GM19395 (cell line): ENCODE measurements around the gene GRM7.

ENCODE experiments used
- ATAC-seq: cut with Tn5 transposase; IDR thresholded peaks from one replicate; pipeline ENCODE4 v1.9.1; 2021; ENCODE audit warnings: mild to moderate bottlenecking, moderate library complexity; ENCODE audit not compliant: unreplicated experiment

GRM7 gene

DNA sequence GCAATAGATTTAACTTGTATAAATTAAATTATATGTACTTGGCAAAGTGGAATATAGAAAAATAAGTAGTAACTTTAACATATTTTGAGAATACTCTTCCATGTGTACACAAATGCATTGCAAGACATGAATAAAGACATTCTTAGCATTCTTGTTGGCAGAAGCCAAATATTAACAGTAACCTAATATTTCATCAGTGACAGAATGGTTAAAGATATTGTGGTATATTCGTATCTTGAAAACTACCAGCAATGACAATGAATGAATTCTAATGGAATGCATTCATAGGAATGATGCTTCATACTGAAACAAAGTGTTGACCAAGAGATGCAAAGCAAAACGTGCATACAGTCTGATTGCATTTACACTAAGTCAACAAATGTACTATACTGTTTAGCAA is 524.7 kb downstream of the GRM7 start:
- ATAC-seq, result no peak

DNA sequence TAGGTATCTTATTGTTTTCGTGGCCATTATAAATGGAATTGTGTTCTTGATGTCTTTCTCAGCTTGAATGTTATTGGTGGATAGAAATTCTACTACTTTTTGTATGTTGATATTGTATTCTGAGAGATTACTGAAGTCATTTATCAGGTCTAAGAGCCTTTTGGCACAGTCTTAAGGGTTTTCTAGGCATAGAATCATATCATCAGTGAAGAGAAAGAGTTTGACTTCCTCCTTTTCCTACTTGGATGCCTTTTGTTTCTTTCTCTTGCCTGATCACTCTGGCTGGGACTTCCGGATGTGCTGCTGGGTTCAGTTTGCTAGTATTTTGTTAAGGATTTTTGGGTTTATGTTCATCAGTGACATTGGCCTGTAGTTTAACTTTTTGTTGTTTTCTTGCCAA is 527.1 kb downstream of the GRM7 start:
- ATAC-seq, result no peak

DNA sequence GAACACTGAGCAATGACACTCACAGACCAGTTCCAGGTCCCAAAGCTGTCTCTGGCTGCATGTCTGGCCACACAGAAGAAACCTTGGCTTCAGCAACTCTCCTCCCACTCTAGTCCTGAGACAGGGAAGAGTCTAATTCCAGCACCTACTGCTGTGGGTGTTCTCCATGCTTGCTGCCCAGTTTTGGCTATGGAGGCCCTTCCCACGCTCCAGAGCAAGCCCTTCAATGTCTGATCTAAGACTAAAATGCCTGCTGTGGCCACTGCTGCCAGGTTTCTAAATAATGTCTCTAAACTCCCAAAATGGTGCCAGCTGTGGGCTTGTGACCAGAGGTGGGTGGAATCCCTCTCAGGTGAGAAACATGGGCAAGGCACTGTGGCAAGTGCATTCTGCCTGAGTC is 531.3 kb downstream of the GRM7 start:
- ATAC-seq, result no peak

DNA sequence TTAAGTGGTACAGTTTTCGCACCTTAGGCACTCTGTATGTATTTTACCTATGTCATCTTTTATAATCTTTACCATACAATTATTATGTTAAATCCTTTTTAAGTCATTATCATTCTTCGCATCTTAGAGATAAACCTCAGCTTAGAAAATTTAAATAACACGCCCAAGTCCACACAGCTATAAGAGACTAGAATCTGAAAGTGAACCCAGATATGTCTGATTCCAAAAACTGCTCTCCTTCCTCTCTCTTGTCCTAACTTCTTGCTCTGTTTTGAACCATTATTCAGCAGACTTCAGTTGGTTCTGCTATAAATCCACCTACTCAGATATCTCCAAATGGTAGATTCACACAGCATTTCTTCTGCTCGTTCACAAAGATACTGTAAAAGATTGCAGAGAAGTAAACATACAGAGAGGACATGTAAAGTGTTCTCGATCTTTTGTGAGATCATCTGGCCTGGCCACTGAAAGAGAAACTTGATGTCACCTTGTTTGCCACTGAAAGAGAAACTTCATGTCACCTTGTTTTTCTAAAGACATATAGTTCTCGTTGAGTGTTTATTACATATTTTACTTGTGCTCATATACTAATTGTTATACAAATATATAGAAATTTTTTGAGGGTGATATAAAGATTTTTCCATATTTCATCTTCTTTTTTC is 533.2 kb downstream of the GRM7 start:
- ATAC-seq, result no peak

DNA sequence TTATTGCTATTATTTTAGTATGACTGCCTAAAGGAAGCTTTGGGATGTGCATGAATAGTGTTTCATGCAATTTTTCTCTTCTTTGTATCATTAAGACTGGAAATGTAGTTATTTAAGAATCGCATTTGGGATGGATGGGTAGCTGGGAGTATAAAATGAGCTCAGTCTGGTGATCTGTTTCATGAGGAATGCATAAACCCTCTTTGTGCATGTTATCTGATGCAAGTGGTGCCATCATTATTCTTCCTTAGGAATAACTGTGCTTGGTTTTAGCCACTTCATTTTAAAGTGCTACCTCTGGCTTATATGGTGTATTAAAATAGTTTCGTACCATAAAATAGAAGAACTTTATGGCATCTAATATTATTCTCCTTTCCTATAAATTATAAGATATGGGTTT is 535.6 kb downstream of the GRM7 start:
- ATAC-seq, result no peak

DNA sequence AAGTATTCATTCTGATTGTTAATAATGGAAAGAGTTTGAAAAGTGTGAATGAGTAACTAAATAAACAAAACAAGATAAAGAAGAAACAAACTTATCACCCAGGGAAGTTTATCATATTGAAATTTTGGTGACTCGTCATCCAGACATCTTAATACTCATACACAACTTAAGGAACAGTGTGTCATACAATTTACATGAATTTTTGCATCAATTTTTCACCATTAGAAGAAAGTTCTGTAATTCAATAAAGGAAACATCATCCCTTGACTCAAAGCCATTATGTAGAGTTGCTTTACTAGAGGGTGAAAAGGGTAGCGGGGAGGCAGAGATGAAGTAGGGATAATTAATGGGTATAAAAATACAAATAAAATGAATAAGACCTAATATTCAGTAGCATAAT is 536.2 kb downstream of the GRM7 start:
- no peak for ATAC-seq

DNA sequence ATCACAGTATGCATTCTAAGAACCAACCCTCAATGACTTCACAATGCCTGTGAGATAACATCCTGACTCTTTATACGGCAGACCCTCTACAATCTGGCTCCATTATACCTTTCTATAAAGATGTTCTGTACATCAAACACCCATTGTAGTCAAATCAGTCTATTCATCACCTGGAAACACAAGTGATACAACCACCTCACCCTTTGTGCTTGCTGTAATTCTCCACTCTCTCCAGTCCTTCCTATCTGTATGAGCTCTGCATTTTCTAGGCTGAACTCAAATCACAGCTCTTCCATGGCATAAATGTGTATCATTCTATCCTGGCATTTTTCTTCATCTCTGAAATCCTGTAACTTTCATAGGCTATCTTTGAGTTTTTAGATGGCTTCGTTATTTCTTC is 539.4 kb downstream of the GRM7 start:
- ATAC-seq, result no peak

DNA sequence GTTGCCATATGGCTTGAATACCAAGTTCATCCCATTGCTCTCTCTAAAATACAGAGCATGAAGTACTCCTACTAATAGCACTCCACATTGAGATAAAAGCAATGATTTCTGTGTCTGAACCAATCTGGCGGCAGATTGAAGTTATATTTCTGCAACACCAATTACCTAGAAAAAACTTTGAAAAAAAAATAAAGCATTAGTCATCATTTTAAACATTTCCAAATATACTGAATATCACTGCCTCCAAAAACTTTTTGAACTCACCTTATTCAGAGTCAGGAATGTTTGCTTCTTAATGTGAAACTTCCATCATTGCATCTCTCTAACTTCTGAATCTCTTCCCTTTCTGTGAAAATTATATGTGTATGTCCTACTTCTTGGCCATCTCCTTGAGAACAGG is 540.5 kb downstream of the GRM7 start:
- ATAC-seq, result no peak

DNA sequence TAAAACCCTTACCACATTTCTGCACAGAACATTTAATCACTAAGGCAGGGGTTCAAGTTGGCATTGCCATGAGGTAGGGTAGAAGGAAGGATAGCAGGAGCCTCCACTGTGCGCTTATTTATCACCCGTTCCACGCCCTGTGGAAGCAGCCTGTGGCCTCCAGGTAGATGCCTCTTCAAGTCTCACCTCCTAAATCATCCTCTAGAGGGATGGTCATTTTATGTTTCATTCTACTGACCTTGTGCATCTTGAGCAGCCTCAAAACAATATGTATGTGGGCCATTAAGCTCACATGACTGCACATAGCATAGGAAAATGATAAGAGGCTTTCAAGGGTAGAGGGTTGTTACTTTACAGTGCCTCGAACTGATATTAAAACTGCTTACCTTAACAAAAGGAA is 546.2 kb downstream of the GRM7 start:
- no peak for ATAC-seq

DNA sequence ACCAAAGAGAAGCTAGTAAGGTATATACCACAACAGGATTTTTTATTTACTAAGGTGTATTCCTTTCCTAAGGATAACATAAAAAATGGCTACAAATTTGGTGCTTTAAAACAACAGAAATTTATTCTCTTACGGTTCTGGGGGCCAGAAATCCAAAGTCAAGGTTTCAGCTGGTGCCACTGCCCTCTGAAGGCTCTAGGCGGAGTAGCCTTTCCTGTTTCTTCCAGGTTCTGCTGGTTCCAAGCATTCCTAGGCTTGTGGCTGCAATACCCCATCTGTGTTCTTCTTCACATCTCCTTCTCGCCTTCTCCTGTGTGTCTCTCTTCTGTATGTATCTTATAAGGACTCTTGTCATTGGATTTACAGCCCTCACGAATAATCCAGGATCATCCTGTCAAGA is 549.9 kb downstream of the GRM7 start:
- no peak for ATAC-seq

DNA sequence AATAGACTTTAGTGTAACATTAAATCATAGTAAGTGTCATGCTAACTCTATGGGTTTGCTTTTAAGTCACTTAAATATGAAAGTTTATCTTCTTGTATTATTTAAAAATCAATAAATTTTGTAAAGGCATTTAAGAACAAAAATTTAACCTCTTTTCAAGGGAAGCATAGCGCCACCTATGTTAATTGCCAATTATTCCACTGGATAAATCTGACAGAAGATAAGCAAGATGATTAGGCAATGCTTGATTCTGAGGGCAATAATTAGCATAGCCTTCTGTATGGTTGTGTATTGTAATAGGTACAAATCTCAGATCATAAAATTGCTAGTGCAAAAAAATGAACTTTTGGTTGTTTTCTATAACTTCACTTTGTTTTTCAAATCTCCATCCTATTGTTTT is 560.1 kb downstream of the GRM7 start:
- no peak for ATAC-seq

DNA sequence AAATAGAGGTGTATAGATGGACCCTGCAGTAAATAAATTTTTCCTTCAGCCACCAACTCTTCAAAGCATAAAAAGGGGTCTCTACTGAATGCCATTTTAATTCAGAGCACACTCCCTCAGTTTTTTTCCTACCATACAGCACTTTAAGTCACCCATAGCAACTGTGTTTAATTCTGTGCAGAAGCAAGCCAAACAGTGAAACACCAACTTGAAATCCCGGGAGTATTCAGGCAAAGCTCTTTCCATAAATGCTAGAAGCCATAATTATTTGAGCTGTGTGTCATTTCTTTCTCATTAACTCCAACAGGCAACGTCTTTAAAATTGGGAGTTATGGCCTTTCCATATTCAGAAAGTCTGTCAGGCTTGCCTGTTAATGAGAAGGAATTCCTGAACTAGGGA is 562.1 kb downstream of the GRM7 start:
- ATAC-seq, result no peak

DNA sequence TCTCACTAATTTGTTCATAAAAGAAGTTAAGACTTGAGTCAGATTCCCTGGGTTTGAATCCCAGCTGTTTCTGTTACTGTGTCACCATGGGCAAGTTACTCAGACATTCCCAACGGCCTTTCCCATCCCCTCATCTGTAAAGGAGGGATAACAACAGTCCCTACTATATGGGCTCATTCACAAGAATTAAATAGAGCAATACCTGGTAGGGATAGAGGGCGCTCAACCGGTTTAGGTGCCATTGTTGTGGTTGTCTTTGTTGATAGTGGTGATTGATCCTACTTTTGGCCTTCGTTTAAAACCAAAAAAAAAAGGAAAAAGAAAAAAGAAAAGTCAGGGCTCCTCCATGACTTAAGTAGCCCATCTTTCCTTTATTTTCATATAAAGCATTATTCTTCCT is 563.1 kb downstream of the GRM7 start:
- ATAC-seq, result no peak

DNA sequence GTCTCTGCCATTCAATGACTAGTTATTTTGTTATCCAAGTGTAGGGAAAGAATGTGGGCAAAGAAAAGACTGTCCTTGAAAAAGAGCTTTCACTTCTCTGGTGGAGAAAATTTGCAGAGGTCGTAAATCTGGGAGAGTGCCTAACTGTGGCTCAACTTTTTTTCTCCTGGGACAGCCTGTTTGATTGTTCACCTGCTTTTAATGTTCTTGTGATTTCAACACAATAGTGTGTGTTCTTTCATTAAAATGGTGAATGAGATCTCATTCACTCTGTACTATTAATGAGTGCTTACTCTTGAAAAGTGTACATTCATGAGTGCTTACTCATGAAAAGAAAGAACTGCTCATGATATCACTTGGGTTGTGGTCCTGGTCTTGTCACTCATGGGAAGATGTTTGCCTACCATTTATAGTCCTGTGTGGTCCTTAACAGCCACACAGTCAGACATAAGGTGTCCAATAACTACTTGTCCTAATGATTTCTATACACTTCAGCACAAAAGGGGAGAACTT is 567.3 kb downstream of the GRM7 start:
- no peak for ATAC-seq

DNA sequence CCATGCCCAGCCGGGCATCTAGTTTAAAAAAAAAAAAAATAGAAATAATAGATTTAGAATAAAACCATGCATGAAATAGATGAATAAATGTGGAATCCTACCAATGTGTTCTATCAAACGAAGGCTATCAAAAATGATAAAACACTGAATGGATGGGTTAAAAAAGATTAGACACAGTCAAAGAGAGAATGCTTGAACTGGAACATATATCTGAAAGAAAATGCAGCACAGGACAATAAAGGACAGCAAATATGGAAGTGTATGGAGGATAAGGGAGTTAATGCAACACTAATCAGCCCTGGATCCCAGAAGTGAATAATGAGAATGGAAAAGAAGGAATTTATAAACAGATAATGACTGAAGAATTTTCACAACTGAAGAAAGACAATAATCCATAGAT is 571.7 kb downstream of the GRM7 start:
- ATAC-seq, result no peak

DNA sequence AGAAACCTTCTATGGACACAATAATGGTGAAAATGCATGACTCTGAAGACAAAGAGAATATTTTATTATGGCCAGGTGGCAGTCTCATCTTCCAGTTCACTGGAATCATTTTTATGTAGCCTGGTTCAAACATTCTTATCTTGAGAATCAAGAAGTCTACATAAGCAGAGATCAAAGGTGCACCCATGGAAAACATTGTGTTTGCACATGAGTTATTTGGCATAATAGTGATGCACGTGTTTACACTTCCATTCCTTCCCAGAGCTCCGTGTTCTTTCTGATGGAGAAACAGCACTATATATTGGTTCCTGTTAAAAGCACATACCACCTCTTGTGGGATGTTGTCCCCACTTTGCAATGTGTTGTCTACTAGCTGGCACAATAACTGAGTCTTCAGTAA is 572.2 kb downstream of the GRM7 start:
- ATAC-seq, result no peak

DNA sequence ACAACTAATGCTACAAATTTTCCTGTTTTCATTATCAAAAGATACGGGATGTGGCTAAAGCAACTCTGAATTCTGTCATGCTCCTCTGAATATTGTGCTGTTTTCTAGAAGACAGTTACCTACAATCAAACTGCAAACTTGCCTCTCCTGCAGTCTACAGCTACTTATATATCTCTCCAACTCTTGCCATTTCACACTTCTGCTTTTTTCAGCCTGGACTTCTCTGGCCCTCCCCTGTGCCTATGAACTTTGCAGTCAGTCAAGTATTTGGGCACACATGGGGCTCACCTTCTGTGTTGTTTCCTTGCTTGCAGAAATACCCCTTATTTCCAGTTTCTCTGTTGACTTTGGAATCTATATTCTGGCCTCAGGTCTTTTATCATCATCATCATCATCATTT is 575.6 kb downstream of the GRM7 start:
- no peak for ATAC-seq

DNA sequence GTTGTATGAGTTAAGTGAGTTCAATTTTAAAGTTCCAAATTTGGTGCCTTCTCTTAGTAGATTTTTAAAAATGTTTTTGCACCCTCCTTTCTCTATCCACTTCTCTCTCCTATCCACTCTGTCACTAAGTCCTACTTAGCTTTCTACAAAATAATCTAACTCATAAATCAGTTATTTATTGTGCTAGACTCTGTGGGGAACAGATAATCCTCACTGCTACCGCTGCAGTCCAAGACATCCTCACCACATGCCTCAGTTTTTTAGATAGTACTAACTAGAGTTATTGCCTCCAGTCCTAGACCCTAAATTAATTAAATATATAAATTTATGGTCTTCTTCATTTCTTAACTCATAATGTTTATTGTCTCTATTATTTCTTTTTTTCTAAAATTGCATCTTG is 576.3 kb downstream of the GRM7 start:
- ATAC-seq, result no peak

DNA sequence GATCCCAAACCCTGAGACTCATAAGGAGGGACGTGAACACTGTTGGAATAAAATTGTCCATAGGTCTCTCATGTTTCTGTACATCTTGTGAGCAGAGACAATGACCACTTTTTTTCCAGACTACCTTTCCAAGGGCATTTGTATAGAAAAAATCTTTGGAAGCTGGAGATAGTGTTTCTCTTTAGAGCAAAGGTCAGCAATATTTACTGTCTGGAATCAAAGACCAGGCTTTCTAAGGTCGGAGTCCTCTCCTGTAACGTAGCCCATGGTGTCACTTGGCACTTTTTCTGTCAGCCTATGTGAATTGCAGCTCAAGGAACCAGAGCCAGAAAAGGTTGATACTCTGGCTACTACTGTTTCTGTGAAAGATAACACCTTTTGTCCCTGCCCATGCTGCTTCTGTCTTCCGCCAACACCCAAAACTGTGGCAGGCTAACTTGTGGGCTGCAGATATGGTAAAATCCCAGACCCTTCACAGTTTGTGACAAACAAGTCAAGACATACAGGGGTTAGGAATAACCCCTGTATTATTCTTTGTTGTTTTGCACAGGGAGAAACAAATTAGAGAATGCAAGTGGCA is 578.3 kb downstream of the GRM7 start:
- no peak for ATAC-seq

DNA sequence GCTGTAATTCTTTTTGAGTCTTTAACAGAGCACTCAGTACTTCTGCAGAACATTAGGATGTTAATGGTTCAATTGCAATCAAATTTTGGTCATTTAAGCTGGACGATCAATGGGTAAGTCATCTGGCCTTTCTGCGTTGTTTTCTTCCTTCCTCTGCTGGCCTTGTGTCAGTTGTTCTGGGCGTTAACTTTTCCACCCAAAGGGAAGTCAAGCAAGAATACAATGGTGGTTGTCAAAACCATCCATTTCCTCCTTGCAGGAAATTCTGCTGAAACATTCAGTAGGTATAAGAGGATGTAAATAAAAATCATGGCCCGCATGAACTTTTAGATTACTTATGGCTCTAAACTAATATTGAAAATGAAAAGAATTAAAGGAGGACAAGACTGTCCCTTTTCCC is 584.0 kb downstream of the GRM7 start:
- ATAC-seq, result no peak

DNA sequence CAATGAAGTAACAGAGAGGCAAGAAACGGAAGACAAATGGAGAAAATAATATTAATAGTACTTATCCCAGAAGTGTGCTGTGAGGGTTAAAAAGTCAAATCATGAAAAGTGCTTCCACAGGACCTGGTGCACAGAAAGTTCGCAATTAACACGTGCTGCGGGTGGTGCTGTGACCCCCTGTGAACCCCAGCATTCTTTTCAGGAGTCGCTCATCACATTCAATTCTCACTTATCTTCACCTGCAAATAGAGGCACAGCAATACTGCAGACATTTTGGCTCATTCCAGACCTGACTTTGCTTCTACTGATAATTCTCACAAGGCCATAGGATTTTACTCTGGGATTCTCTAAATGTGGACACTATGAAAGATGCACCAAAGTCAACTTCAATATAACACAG is 584.4 kb downstream of the GRM7 start:
- ATAC-seq, result no peak

DNA sequence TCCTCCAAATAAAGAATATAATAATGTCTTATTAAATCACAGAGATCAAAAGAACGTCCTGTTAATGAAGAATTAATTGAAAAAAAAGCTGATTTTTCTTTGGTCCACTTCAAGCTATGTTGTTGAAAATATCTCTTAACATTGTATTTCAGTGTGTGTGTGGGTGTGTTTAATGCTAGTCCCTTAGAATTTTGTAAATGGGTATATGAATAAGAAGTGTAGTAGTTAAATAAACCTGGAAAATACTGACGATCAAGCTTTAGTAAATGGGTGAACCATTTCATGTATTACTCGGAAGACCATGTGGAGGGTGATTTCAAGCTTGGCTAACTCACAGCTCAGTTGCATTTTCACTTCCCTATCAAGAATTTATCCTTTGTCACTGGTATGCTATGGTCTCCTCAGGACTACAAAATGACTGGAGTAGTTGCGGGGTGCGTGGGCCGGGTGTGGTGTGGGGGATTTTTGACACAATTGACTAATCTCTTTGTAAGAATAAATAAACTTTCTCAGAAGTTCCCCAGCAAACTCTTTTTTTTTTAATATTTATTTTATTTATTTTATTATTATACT is 586.4 kb downstream of the GRM7 start:
- ATAC-seq, result peak; percentile 99

DNA sequence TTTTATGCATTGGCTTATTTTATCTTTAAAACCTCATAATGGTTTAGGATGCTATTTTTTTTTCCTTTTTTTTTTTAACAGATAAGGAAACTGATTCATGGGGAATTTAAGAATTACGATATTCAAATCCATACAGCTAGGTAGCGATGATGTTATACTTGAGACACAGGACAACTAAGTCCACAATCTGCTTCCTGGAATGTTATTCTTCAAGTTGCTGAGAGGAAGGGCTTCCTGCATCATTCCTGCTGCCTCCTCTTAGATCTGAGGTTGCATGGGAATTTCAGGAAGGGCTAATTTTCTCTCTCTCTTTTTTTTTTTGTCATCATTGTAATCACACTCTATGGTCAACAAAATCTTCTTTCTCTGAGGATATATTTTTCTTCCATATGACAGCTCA is 595.5 kb downstream of the GRM7 start:
- no peak for ATAC-seq
